Frontal cortex (tissue), 4 donors: Measurements from ENCODE around the gene SV2B. TPM values are rescaled to one million over a fixed set of nuclear protein-coding genes. Genes with fewer than 3 reads are reported as not detected.

Experiments used
- DNase-seq, 2 donors: peaks; one replicate each; pipeline ENCODE4 v3.0.0; 2012; ENCODE audit warnings: low spot score in 2 of 2
- FAIRE-seq: peaks from 2 replicates; lab custom pipeline; 2012; peaks lifted over from hg19 to GRCh38; lab: Jason Lieb, UNC
- total RNA-seq: library from RNA; depleted of rRNA; stranded (reverse); fragments of >200 nt; gene quantifications from one replicate; pipeline ENCODE4 v1.2.3, GENCODE V29; 2014
- donor health status: control.
- donor health status: control.
- donor health status: control.

Gene SV2B
- total RNA-seq, 1 donor from 2014 or later: 42.8 TPM

DNA sequence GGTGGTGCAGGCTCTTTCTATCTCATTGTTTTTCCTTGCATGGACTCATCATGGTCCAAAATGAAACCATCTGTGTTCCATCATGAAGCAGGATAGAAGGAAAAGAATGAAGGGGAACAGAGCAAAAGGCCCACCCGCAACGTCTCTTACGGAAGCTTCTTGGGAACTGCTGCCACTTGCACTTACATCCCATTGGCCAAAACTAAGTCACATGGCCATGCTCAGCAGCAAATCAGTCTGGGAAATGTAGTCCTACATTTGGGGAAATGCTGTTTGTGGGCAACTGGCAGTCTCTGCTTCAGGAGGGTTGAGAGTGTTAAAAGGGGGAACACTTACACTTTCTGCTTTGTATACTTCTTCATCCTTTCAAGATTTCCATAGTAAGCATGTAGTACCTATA lies 191.6 kb downstream of the SV2B start:
- no peak for DNase-seq
- no peak for FAIRE-seq

DNA sequence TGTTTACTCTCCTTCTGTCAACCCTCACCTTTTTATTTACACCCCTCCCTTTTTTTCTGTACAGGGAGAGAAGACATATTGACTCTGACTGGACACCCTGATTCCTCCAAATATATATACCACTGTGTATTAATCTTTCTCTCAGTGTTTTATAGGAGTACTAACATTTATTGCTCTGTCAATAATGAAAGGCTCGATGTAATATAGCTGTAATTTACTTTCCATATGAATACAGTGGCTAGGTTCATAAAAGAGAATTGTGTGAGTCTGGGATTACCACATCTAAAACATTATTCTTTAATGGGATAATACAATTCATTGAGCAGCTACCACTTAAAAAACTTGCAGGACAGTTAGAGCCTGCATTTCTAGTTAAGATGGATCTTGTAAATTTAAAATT lies 194.3 kb downstream of the SV2B start:
- DNase-seq (no peak), FAIRE-seq (no peak)

DNA sequence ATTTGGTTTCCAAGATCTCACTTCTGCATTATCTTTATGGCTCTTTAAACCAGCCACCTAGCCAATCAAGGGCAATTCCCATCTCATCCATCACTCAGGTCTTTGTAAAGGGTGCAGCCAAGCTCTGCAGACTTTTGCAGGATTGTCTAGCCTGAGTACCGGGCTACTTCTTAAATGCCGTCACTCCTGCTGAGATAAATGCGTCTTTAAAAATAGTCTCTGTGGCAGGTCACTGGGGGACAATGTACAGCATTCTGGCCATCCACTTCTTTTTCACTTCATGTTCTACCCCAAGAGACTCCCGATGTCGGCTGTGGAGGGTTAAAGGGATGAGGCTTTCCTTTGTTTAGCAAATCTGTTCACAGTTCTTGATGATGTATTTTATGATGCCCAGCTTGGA lies 194.7 kb downstream of the SV2B start:
- DNase-seq (no peak), FAIRE-seq (no peak)

GRCh38 chr15:91298101-91298500 lies 198.0 kb downstream of the SV2B start:
- FAIRE-seq (no peak), DNase-seq (no peak)

DNA sequence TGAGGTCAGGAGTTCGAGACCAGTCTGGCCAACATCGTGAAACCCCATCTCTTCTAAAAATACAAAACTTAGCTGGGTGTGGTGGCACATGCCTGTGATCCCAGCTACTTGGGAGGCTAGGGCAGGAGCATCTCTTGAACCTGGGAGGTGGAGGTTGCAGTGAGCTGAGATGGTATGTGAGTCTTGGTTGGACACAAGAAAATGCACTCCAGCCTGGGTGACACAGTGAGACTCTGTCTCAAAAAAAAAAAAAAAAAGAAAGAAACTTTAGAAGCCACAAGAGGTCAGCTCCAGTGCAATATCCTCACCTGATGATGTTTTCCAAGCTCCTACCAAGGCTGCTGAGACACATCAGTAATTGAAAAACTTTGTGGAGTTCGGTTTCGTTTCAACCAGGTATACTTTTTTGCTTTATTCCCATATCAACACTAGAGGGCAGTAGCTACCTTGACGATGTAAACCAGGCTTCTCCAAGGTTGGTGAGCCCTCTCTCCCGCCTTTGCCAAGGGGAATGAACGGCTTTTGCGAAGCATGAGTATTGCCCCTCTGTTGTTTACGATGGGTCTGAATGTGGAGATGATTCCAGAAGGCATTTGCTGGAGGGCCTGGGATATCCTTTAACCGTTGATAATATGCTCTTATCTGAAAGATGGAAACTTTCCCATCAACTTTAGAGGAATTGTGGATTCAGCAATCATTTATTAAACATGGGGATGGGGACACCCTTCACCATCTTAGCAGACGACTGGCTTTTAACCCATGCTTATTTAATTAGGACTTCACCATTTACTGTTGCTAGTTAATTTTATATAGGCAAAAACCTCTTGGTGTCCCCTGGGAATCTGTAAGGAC lies 202.8 kb downstream of the SV2B start:
- FAIRE-seq (no peak), DNase-seq (peak; percentile 54 to 56)

- FAIRE-seq (no peak), DNase-seq (no peak)
Measured at GRCh38 chr15:91304210-91304609, 204.2 kb downstream of the SV2B start.

GRCh38 chr15:91304786-91305185 lies 204.7 kb downstream of the SV2B start:
- DNase-seq: no peak
- FAIRE-seq: no peak

DNA sequence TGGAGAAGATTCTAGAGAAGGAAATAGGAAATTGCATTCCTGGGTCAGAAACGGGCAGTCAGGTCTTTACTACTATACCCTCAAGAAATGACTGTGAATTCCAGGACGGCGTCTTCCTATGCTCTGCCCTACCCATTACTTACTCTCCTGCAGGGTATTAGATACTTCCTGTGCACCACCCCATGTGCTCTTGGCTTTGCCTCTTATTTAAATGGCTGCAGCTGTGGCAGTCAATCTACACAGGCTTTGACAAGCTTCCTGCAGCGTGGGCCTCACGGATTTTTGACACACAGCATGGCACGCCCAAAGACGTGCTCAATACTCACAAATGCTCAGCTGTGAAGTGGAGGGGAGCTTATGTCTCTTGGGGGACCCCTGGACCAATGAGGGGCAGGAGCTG lies 206.1 kb downstream of the SV2B start:
- no peak for DNase-seq

DNA sequence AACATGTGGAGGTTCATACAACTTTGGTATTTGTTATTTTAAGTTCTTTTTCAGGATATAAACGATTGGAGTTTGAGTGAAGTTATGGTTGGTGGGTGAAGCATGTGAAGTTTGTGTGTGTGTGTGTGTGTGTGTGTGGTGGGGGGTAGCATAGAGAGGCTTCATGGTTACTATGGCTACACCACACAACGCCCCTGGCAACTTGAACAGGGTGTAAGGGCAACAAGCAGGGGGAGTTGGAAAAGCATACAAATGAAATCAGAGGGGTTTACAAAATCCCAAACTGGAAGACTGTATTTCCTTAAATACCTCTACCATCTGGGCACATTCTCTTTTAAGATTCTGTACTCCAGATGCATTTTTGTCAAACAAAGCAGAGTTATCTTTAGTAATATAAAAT lies 207.5 kb downstream of the SV2B start:
- DNase-seq: no peak
- no peak for FAIRE-seq

More for the DNA sequence above, 206.1 kb downstream of the SV2B start:
- FAIRE-seq: no peak

DNA sequence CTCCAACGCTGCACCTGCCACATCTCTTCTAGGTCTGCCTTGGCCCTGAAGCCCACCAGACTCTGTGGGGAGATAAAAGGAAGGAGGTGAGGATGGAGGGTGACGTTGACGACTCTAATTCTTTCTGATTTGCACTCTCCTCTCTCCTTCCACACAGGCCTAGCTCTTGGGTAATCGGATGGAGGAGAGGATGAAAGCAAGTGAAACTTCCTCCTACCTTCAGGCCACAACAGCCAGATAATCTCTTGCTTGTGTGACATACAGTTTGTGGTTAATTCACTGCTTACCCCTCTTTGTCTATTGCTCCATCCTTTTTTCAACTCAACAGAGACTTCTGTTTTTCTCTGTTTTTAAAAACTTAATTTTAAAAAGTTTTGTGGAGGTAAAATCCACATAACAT lies 208.1 kb downstream of the SV2B start:
- FAIRE-seq: no peak
- no peak for DNase-seq

DNA sequence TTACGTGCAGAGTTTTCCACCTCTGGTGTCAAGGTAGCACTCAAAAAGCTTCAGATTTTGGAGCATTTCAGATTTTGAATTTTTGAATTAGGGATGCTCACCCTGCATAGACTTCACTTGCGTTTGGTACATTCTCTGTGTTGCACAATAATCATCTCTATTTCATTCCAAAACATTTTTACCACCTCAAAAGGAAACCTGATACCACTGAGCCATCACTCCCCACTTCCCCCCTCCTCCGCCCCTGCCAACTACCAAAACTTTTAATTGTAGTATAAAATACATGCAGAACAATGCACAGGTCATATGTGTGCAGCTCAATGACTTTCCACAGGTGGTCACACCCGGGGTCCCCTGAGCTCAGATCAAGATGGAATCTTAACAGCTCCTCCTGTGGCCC lies 208.8 kb downstream of the SV2B start:
- DNase-seq: no peak
- FAIRE-seq: no peak

DNA sequence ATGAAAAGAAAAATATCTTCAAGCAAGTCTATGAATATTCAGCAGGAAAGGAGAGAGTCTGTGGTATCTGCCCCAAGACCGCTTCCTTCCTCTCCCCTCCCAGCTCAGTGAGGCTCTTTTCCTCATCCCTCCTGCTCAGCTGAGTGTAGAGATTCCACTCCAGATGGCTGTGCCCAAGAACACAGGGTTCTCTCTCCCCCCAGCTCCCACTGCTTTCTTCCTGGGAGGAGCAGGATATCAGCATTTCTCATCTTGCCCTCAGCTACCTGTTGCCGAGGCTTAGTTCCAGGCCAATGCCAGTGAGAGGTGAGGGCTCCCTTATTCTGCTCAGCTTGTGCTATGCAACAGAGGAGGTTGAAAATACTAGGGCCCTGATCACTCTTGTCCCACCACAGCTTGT lies 211.9 kb downstream of the SV2B start:
- no peak for FAIRE-seq

DNA sequence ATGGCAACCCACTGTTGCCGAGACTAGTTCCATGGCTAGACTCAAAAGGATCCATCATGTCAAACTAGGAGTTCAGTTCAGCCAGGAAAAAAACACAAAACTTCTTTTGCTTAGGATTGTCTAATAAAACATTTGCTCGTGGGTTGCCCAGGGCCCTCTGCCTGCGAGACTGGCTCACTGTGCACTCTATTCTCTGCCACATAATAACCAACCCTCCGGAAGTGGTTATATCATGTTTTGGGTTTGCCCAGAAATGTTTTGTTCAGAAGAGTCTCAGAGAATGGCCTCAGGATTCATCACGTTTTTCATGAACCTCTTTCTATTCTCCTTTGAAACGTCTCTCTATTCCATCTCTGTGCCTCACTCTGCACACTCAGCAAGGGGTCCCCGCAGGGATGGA lies 216.1 kb downstream of the SV2B start:
- FAIRE-seq (no peak), DNase-seq (no peak)

More for the DNA sequence above, 211.9 kb downstream of the SV2B start:
- DNase-seq: no peak

GRCh38 chr15:91318516-91318915 lies 218.5 kb downstream of the SV2B start:
- DNase-seq (no peak), FAIRE-seq (no peak)

GRCh38 chr15:91318931-91319330 lies 218.9 kb downstream of the SV2B start:
- DNase-seq (no peak), FAIRE-seq (no peak)

GRCh38 chr15:91319371-91320059 lies 219.5 kb downstream of the SV2B start:
- FAIRE-seq (peak; percentile 24), DNase-seq (no peak)

DNA sequence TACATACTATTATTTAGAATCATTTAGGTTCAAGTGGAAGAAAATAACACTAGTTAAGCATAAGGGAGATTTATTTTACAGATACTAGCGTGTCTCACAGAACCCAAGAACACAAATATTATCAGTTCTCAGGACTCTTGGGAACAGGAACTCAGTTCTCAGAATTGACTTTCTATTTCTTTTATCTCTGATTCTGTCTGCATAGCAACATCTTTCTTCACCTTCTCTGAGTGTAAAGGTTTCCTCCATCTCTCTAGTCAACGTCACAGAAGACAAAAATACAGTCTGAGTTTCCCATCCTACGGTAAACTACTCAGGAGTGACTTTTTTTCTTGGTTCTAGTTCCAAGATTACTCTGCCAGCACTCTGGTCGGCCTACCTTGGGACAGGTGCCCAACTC lies 220.0 kb downstream of the SV2B start:
- FAIRE-seq (no peak), DNase-seq (no peak)

GRCh38 chr15:91329914-91330313 lies 229.9 kb downstream of the SV2B start:
- DNase-seq: no peak
- no peak for FAIRE-seq

DNA sequence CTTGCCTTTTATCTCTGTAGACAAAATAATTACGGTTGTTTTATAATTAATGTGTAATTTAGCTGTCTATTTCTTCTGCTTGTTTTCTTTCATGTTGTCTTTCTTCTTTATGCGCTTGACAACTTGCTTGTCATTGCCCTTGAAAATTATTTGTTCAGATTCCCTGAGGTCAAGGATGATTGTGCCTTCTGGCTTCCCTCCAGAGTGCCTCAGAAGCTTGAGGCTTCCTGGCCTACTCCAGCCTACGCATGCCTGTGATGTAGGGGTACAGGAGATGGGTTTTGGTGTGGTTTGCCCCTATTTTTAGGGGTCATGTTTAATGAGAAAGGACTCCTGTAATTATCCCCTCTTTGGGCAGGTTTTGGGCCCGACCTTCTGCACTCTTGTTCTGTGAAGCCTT lies 231.5 kb downstream of the SV2B start:
- no peak for DNase-seq
- no peak for FAIRE-seq

- DNase-seq (no peak), FAIRE-seq (no peak)
Measured at GRCh38 chr15:91335702-91336101, 235.6 kb downstream of the SV2B start.

- FAIRE-seq (no peak), DNase-seq (no peak)
Measured at GRCh38 chr15:91336687-91337086, 236.6 kb downstream of the SV2B start.
